ENCODE measurements around the gene TXNRD1. TPM values are rescaled to one million over a fixed set of nuclear protein-coding genes. Genes with fewer than 3 reads are reported as not detected.

The TXNRD1 gene
- total RNA-seq, 1 donor: 350 TPM

DNA sequence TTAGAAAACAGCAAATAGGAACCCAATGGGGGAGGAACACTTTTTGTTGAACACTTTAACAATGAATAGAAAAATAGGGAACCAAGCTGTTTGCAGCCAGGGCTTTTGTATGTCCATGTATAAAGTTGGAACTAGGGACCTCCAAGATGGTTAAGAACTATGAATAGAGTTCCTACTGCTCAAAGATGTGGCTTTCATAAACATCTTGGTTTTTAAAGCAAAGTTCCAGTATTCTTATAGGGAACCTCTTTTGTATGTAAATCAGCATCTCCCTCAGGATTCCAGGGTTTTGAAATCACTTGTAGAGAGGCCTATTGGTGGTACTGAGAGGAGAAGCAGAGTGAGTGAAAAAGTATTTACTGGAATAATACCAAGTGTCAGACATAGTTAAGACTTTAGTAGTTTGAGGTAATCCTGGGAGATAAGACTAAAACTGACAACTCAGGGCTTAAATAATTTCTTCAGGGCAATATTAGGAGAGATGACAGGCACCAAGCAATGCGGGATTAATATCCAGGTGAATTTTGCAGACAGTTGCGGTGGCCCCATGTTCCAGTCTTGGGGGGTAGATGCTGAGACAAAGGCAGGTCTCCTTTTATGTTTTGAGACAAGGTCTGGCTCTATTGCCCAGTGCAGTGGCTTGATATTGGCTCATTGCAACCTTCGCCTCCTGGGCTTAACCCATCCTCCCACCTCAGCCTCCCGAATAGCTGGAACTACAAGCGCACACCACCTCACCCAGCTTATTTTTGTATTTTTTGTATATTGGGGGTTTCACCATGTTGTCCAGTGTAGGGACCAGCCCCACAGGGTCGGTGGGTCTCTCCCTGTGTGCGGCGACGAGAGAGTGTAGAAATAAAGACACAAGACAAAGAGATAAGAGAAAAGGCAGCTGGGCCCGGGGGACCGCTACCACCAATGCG, 77.6 kb downstream of the TXNRD1 start:
- TF ChIP-seq, protein P1, sequence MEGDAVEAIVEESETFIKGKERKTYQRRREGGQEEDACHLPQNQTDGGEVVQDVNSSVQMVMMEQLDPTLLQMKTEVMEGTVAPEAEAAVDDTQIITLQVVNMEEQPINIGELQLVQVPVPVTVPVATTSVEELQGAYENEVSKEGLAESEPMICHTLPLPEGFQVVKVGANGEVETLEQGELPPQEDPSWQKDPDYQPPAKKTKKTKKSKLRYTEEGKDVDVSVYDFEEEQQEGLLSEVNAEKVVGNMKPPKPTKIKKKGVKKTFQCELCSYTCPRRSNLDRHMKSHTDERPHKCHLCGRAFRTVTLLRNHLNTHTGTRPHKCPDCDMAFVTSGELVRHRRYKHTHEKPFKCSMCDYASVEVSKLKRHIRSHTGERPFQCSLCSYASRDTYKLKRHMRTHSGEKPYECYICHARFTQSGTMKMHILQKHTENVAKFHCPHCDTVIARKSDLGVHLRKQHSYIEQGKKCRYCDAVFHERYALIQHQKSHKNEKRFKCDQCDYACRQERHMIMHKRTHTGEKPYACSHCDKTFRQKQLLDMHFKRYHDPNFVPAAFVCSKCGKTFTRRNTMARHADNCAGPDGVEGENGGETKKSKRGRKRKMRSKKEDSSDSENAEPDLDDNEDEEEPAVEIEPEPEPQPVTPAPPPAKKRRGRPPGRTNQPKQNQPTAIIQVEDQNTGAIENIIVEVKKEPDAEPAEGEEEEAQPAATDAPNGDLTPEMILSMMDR (IDR thresholded peaks at IDR 0.05; ENCODE audit: insufficient read depth, low read length): no peak
- DNase-seq (ENCODE audit: low read depth): peak; percentile 59
- peak overlapping the region; percentile 51 for H3K4me3 ChIP-seq (ENCODE audit: low read depth, low read length)

DNA sequence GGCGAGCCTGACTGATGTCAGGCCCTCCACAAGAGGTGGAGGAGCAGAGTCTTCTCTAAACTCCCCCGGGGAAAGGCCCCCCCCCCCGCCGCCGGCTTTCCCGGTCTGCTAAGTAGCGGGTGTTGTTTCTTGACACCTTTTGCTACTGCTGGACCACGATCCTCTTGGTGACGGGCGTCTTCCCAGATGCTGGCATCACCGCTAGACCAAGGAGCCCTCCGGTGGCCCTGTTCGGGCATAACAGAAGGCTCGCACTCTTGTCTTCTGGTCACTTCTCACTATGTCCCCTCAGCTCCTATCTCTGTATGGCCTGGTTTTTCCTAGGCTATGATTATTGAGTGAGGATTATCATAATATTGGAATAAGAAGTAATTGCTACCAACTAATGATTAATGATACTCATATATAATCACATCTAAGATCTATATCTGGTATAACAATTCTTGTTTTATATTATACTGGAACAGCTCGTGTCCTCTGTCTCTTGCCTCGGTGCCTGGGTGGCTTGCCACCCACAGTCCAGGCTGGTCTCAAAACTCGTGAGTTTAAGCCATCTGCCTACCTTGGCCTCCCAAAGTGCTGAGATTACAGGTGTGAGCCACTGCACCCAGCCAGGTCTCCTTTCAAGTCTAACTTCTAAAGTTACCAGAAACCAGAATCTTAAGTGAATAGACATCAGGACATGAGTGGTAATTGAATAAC, 78.7 kb downstream of the TXNRD1 start:
- peak; percentile 53 for DNase-seq (ENCODE audit: low read depth)
- TF ChIP-seq, protein P1 (IDR thresholded peaks at IDR 0.05; ENCODE audit: insufficient read depth, low read length): peak; percentile 38

DNA sequence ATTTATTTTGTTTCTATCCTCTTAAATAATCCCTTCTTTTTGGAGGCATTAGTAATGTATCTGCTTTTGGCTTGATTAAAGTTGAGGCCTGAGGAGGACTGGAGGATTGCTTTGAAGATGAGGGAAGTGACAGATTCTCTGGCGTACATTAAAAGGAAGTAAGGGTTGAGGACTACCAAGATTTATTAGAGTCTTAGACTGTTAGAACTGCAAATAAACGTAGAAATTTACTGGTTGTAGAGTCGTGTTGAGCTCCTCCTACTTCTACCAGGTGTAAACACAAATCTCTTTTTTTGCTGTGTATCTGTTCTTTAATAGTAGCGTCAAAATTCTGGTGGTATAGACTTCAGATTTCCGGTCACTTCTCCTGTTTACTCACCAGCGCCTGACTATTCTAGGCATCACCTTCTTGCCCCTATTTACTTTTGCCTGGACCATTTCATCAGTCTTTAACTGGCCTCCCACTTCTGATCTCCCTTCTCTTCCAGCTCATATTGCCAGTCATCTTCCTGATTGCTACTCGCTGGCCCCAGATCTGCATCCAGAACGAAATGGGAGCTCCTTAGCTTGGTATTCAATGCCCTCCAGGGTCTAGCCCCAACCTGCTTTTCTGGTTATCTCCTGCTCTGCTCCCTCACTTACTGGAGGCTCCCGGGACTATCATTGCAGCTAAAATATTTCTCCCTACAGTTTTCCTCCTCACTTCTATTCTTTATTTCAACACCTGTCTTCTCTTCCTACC, 79.5 kb downstream of the TXNRD1 start:
- TF ChIP-seq, protein P1 (IDR thresholded peaks at IDR 0.05; ENCODE audit: insufficient read depth, low read length): no peak
- H3K4me3 ChIP-seq (ENCODE audit: low read depth, low read length): peak overlapping the region; percentile 46
- DNase-seq (ENCODE audit: low read depth): peak; percentile 11

More for the DNA sequence above, 78.7 kb downstream of the TXNRD1 start:
- H3K4me3 ChIP-seq (ENCODE audit: low read depth, low read length): peak overlapping the region; percentile 46

DNA sequence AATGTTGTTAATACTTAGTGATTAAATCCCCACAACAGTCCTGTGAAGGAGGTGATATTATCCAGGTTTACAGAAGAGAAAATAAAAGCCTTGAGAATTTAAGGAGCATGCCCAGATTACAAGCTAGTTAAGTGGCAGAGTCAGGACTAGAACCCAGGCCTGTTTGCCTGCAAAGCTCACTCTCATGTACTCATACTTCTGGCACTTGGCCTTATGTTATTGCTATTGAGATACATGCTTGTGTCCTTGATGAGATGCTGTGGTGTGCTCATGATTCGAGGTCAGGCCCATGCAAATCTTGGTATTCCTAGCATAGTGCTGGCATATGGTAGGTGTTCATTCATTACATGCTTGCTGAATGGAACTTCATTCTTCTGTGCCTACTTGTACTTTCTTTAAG, 80.4 kb downstream of the TXNRD1 start:
- TF ChIP-seq, protein P1 (IDR thresholded peaks at IDR 0.05; ENCODE audit: insufficient read depth, low read length): no peak
- peak; percentile 42 for DNase-seq (ENCODE audit: low read depth)
- H3K4me3 ChIP-seq (ENCODE audit: low read depth, low read length): peak overlapping the region; percentile 48

- DNase-seq (ENCODE audit: low read depth): peak; percentile 7
- TF ChIP-seq, protein P1 (IDR thresholded peaks at IDR 0.05; ENCODE audit: insufficient read depth, low read length): no peak
- H3K4me3 ChIP-seq (ENCODE audit: low read depth, low read length): peak overlapping the region; percentile 49
Observed at GRCh38 chr12:104296718-104297117, 81.1 kb downstream of the TXNRD1 start.

DNA sequence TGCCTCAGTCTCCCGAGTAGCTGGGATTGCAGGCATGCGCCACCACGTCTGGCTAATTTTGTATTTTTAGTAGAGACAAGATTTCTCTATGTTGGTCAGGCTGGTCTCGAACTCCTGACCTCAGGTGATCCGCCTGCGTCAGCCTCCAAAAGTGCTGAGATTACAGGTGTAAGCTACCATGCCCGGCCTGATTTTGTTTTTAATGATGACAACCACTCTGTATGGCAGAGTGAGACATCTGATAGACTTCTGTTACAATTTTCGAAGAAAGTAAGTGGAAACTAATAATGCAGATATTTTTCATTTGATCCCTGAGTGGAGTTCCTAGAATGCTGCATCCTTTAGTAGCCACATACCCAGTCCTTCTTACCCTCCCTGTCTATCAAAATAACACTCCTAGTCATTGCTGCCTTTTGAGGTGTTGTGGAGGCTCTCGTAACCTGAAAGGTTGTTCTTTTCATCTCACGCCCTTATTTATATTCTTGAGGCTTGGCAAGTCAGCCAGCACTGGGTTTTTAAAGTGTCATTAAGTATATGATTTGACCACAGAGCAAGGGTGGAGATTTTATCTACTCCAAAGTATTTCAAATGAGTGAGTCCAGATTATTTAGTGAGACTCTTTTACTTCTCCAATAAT, 82.0 kb downstream of the TXNRD1 start:
- no peak for DNase-seq (ENCODE audit: low read depth)
- TF ChIP-seq, protein P1 (IDR thresholded peaks at IDR 0.05; ENCODE audit: insufficient read depth, low read length): no peak
- H3K4me3 ChIP-seq (ENCODE audit: low read depth, low read length): peak overlapping the region; percentile 0
